OCI-LY1 (cell line): ENCODE measurements around the gene GIGYF2.

ENCODE experiments used
- EZH2 ChIP-seq: fragments of 200-600 bp; sonication (generic), shearing (Covaris generic); IDR thresholded peaks from 2 replicates; pipeline ENCODE4 v1.8.0; 2017; ENCODE audit warnings: borderline replicate concordance, mixed run types, mild to moderate bottlenecking, antibody characterized with exemption, low read length, moderate library complexity, mixed read lengths
- TF ChIP-seq, protein P1 (sequence below): fragments of 200-600 bp; sonication (generic), shearing (Covaris generic); IDR thresholded peaks from 2 replicates; pipeline ENCODE4 v1.5.1; 2017; ENCODE audit warnings: mild to moderate bottlenecking, antibody characterized with exemption, low read length, moderate library complexity, mixed read lengths

DNA sequence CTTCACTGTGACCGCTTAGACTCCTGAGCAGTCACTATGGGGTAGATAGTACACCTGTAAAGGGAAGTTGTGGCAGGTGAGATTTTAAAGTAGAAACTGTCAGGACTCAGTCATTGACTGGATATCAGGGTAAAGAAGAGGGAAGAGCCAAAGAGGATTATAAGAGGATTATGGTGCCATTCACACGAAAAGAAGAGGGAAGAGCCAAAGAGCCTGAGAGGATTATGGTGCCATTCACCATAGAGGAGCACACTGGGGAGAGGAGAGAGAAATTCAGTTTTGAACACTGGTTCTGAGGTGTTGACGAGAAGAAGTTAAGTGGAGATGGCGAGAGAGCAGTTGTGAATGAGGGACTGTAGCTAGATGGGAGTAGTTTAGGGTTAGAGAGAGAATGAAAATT is 96.1 kb downstream of the GIGYF2 start:
- TF ChIP-seq, protein P1, sequence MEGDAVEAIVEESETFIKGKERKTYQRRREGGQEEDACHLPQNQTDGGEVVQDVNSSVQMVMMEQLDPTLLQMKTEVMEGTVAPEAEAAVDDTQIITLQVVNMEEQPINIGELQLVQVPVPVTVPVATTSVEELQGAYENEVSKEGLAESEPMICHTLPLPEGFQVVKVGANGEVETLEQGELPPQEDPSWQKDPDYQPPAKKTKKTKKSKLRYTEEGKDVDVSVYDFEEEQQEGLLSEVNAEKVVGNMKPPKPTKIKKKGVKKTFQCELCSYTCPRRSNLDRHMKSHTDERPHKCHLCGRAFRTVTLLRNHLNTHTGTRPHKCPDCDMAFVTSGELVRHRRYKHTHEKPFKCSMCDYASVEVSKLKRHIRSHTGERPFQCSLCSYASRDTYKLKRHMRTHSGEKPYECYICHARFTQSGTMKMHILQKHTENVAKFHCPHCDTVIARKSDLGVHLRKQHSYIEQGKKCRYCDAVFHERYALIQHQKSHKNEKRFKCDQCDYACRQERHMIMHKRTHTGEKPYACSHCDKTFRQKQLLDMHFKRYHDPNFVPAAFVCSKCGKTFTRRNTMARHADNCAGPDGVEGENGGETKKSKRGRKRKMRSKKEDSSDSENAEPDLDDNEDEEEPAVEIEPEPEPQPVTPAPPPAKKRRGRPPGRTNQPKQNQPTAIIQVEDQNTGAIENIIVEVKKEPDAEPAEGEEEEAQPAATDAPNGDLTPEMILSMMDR = no peak
- no peak for TF ChIP-seq EZH2
